Heart right ventricle (tissue), 16 donors: ENCODE data around the gene COL5A2. TPM values are rescaled to one million over a fixed set of nuclear protein-coding genes. Genes with fewer than 3 reads are reported as not detected.
A peak's percentile ranks its signal among the peaks of the same experiment; 100 is the strongest.

Experiments
- ATAC-seq, 8 donors: fragments of 200-7000 bp; cut with Tn5 transposase; one replicate each; pipeline ENCODE4 v1.9.1; 2020; ENCODE audit warnings: mild to moderate bottlenecking in 8 of 8, moderate library complexity in 8 of 8, moderate number of reproducible peaks in 1 of 8
- DNase-seq, 2 donors: peaks; one replicate each; pipeline ENCODE4 v3.0.0-alpha.2; 2020
- H3K27ac ChIP-seq, 10 donors: fragments of 200-600 bp; sonication (generic) in 2 of 10; one replicate each; pipeline versions ENCODE4 v1.5.0 to v1.8.0; 2020 to 2022; ENCODE audit warnings: mild to moderate bottlenecking in 3 of 10
- H3K27me3 ChIP-seq, 7 donors: fragments of 200-600 bp; one replicate each; pipeline ENCODE4 v1.8.0; 2021 to 2022; ENCODE audit warnings: mild to moderate bottlenecking in 2 of 7
- H3K36me3 ChIP-seq, 9 donors: fragments of 200-600 bp; sonication (generic) in 1 of 9; one replicate each; pipeline versions ENCODE4 v1.5.0 to v1.8.0; 2020 to 2022; ENCODE audit warnings: mild to moderate bottlenecking in 2 of 9
- H3K4me1 ChIP-seq, 9 donors: fragments of 200-600 bp; sonication (generic) in 1 of 9; one replicate each; pipeline versions ENCODE4 v1.5.0 to v1.8.0; 2020 to 2022; ENCODE audit warnings: mild to moderate bottlenecking in 4 of 9
- H3K4me3 ChIP-seq, 10 donors: fragments of 200-600 bp; sonication (generic) in 2 of 10; one replicate each; pipeline versions ENCODE4 v1.5.0 to v1.8.0; 2020 to 2022; ENCODE audit warnings: mild to moderate bottlenecking in 7 of 10, moderate library complexity in 2 of 10
- H3K9me3 ChIP-seq, 11 donors: fragments of 200-600 bp in 10 of 11; sonication (generic) in 2 of 11; one replicate each; pipeline versions ENCODE4 v1.5.0 to v1.8.0; 2013 to 2022; ENCODE audit warnings: mild to moderate bottlenecking in 2 of 11, control low read depth in 1 of 11, moderate library complexity in 1 of 11
- WGBS, 2 donors: extraction: QIAGEN DNeasy Blood & Tissue Kit; methylation state at CpG; one replicate each; pipeline ENCODE4 v1.1.7; 2013; ENCODE audit warnings: inconsistent platforms in 1 of 2; 5-methylcytosine and 5-hydroxymethylcytosine counted together
- intact Hi-C, 10 donors: fragments of 100-400 bp; cut with DNase I; formaldehyde crosslinking; loops; one replicate each; pipeline versions ENCODE4 v1.11.1 to v1.14.2; 2022
- polyA plus RNA-seq, 2 donors: library from polyadenylated mRNA; stranded (reverse); fragments of 200-250 nt; gene quantifications; one replicate each; pipeline ENCODE4 v1.2.3, GENCODE V29; 2013
- total RNA-seq, 10 donors: library from RNA; stranded (reverse); fragmentation: NEBNext Ultra II Directional in 3 of 10; extraction: Animal tissue kit (Norgen Biotek cat#: 25700) in 3 of 10; gene quantifications; one replicate each; pipeline versions ENCODE4 v1.2.1 to v1.2.4, GENCODE V29; 2021 to 2023
- TF ChIP-seq, protein P1 (sequence below), 9 donors: fragments of 200-600 bp; sonication (generic) in 2 of 9; IDR thresholded peaks; one replicate each; pipeline versions ENCODE4 v1.5.0 to v1.8.0; 2021 to 2022; ENCODE audit warnings: antibody characterized with exemption in 9 of 9, mild to moderate bottlenecking in 5 of 9, moderate library complexity in 1 of 9
- donor health status: Arrhythmogenic right ventricular cardiomyopathy.
- donor health status: ischemic (EF 13 %, LVEDD 7.1; RV severe dilation, severe dysfunction).
- donor health status: healthy with polysubstance abuse.
- donor health status: DM: no; HTN: yes; CAD: no.
- donor health status: DM: no; HTN: no; CAD: no.
- donor health status: ischemic (EF 25% LVEDD 6.9; RV normal size, moderate dysfunction).
- donor health status: ischemic (EF 25% LVEDD 5.7; RV mildly dilated, moderate dysfunction).
- donor health status: healthy.
- donor health status: DM: yes; HTN: yes; CAD: no.
- donor health status: Ischemic cardiomyopathy.
- donor health status: ischemic (EF 35%, LVEDD 5.7; RV mildly dilated, moderate dysfunction).
- donor health status: nonischemic (EF 11% LVEDD 7.7; RV severe dilation, severe dysfunction).
- donor health status: DM: yes; HTN: yes; CAD: no.
- donor health status: PGD.
- donor health status: ischemic (EF 29% LVEDD 5.4; RV normal size, mild dysfunction).
- donor health status: nonischemic (EF 23%, LVEDD 6.1; RV moderate dilation, normal function).

Gene COL5A2
- total and polyA plus RNA-seq, 12 donors, result 4.8 to 44.7 (median 8.7) TPM

DNA sequence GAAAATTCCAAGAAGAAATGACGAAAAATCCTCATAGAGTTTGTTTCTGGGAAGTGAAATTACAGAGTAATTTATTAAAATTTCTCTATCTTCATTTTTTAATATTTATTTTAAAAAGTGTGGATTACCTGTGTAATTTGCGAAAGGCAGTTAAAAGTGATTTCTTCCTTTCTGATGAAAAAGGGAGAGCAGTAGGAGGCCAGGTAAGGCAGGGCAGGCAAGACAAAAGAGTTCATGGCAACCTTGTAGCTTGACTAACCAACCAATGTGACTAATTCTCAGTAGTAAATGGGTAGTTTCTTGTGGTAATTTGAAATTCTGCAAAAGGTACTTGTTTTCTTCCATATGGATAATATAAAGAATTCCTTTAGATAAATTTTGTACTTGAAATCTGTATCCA, 34.9 kb upstream of the COL5A2 start:
- no peak overlapping the region for H3K4me3 ChIP-seq

DNA sequence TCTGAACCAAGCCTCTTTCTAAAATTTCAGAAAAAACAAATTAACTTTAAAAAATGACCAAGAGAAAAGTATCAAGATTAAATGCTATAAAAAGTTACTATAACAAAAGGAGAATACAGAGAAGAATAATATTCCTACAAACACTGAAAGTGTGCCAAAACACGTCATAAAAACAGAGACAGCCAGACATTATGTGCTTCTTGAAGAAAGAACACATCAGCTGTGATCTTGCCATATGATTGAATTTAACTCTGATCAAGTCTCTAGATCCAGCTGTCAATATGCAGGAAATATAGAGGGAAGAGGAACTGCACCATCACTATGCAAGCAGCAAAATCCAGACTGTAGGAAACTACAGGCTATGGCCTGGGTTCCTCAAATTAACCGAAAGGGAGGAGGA, 33.7 kb upstream of the COL5A2 start:
- H3K9me3 ChIP-seq, result no peaks in the 10 kb centered on the region
- H3K27ac ChIP-seq, result no peak overlapping the region
- H3K4me1 ChIP-seq, result peaks cover 0 to 28% (median 5%) of the 10 kb centered on the region in 9 donors
- no peak overlapping the region for H3K4me3 ChIP-seq
- DNase-seq, result no peak
- H3K36me3 ChIP-seq, result no peaks in the 10 kb centered on the region
- intact Hi-C loops, result no loop called here
- TF ChIP-seq, protein P1, sequence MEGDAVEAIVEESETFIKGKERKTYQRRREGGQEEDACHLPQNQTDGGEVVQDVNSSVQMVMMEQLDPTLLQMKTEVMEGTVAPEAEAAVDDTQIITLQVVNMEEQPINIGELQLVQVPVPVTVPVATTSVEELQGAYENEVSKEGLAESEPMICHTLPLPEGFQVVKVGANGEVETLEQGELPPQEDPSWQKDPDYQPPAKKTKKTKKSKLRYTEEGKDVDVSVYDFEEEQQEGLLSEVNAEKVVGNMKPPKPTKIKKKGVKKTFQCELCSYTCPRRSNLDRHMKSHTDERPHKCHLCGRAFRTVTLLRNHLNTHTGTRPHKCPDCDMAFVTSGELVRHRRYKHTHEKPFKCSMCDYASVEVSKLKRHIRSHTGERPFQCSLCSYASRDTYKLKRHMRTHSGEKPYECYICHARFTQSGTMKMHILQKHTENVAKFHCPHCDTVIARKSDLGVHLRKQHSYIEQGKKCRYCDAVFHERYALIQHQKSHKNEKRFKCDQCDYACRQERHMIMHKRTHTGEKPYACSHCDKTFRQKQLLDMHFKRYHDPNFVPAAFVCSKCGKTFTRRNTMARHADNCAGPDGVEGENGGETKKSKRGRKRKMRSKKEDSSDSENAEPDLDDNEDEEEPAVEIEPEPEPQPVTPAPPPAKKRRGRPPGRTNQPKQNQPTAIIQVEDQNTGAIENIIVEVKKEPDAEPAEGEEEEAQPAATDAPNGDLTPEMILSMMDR (IDR thresholded peaks at IDR 0.05), result no peak
- 85 to 88% methylated on average over 2 of the region's 2 CpGs for WGBS, 2 donors
- ATAC-seq, result no peak
- no peaks in the 10 kb centered on the region for H3K27me3 ChIP-seq

More for the DNA sequence above, 34.9 kb upstream of the COL5A2 start:
- DNase-seq, result no peak
- Histone ChIP-seq H3K36me3 (no peaks in the 10 kb centered on the region), H3K27ac (no peak overlapping the region), H3K4me1 (peaks cover 0 to 22% (median 3%) of the 10 kb centered on the region in 9 donors), H3K9me3 (no peaks in the 10 kb centered on the region), H3K27me3 (no peaks in the 10 kb centered on the region)
- TF ChIP-seq, protein P1 (IDR thresholded peaks at IDR 0.05), result no peak
- 97 to 98% methylated on average over 2 of the region's 2 CpGs for WGBS, 2 donors
- ATAC-seq, result no peak
- intact Hi-C loops, result no loop called here

DNA sequence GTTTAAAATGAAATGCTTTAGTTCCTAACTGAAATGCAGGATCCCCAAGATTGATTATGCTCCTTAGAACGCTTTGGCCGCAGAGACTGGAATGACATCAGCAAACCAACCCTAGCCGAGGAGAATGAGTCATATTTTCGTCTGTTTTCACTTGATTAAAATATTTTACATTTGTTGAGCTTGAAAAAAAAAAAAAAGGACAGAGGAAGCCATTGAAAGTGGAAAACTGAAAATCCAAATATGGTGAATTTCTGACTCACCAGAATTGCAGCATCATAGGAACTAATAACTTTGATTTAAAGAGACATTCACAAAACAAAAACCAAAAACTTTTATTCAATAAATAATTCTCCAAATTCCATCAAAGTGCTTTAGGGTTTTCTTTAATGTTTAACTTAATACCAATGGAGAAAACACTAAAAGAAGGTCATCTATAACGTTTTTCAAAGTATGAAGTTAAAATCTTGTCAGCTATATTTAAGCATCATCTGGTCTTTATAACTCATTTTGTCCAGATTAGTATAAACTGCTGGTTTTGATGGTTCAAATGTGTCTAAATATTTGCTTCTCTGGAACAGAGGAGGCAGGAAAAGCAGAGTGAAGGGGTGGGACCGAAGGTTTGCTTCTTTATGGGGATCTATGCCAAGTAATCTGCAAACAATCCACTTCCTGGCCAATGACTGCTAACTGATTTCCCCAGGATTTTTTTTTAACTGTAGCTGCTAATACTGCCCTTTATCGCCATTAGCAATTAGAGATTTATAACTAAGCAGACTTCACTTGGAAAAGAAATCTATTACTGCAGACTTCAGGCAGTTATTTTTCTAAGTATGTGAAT, 30.9 kb upstream of the COL5A2 start:
- Histone ChIP-seq H3K36me3 (no peaks in the 10 kb centered on the region), H3K27me3 (no peaks in the 10 kb centered on the region), H3K9me3 (no peaks in the 10 kb centered on the region), H3K27ac (peak overlapping the region; percentile 38 to 86 (median 70)), H3K4me3 (peak overlapping the region in 7 of 10 donors; percentile 12 to 27 (median 17)), H3K4me1 (peaks cover 0 to 29% (median 5%) of the 10 kb centered on the region in 9 donors)
- peak in 1 of 2 donors; percentile 43 for DNase-seq
- intact Hi-C loops, result no loop called here
- TF ChIP-seq, protein P1 (IDR thresholded peaks at IDR 0.05), result no peak
- peak in 7 of 8 donors; percentile 74 to 89 (median 81) for ATAC-seq
- 39 to 51% methylated on average over 7 of the region's 7 CpGs for WGBS, 2 donors

DNA sequence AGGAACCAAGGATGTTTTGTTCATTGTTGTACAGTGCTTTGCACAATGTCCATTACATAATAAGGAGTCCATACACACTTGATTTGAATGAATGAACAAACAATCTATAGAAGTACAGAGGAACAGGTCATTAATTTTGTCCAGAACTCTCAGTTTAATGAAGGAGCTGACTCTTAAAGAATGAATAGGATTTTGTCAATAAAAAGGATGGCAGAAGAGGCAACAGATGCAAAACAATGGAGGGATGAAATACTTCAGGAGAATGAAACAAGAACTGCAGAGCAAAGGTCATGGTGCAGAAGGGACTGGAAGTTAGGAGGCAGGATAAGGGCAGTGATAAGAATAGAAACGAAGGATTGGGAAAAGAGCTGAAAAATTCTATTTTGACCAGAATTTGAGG, 28.7 kb upstream of the COL5A2 start:
- 29 to 33% methylated on average over 1 of the region's 1 CpG for WGBS, 2 donors
- H3K27ac ChIP-seq, result peak overlapping the region in 5 of 10 donors; percentile 15 to 86 (median 71)
- intact Hi-C loops, result no loop called here
- no peaks in the 10 kb centered on the region for H3K36me3 ChIP-seq
- TF ChIP-seq, protein P1 (IDR thresholded peaks at IDR 0.05), result no peak
- H3K4me1 ChIP-seq, result peaks cover 0 to 29% (median 5%) of the 10 kb centered on the region in 9 donors
- no peak overlapping the region for H3K4me3 ChIP-seq
- no peaks in the 10 kb centered on the region for H3K9me3 ChIP-seq
- ATAC-seq (no peak), DNase-seq (no peak)
- no peaks in the 10 kb centered on the region for H3K27me3 ChIP-seq
